ENCODE results near the gene C1QTNF3. TPM values are rescaled to one million over a fixed set of nuclear protein-coding genes. Genes with fewer than 3 reads are reported as not detected.
"Not testable (repeated sequence)": the region's sequence is repeated elsewhere in the genome, so short reads cannot be mapped to it uniquely, and the experiment has no call there.

Gene C1QTNF3
- total RNA-seq, result 2.5 and 3.9 TPM in 2 replicates

- intact Hi-C loops (cut with micrococcal nuclease), result no loop called here
Measured at GRCh38 chr5:34043099-34043876, at the start of gene C1QTNF3. Gene C1QTNF3 (minus strand): TSS chr5:34043213. CDS start chr5:34043125, 88 bp downstream.

DNA sequence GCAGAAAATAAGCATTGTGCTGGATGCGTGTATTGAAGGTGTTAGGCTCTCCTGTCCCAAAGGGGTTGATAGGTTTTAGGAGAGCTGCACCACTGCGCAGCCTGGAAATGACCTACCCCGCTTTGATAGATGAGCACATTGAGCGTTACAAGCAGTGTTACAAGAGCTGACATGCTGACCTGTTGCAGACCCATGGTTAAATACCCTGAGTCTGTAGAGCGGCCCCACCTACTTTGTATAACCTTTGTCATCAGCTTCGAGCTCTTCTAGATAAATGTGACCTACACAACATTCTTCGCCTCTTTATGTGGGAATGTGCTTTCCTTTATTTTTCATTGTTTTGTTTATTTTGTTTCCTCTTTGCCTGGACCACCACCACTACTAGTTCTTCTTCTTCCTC is 48.0 kb upstream of the C1QTNF3 start:
- intact Hi-C loops (cut with micrococcal nuclease), result not testable (repeated sequence)

DNA sequence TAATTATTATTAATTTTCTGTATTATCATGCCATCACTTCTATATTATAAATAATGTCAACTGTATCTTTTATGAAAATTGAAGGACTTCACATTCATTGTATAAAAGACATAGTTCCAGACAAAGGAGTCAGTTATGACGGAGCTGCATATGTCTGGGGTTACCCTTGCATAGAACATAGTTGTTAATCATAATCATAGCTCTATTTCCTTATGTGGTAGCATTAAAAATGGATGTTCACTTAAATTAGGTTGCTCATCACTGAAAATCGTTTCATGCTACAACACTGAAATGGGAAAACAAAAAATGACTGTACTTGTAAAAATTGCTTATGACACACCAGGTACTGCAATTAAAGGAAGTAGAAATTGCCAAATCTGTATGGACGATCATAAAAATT is 46.8 kb upstream of the C1QTNF3 start:
- intact Hi-C loops (cut with micrococcal nuclease), result not testable (repeated sequence)

GRCh38 chr5:34087728-34088127 is 44.7 kb upstream of the C1QTNF3 start:
- intact Hi-C loops (cut with micrococcal nuclease), result not testable (repeated sequence)

- intact Hi-C loops (cut with micrococcal nuclease), result not testable (repeated sequence)
Measured at GRCh38 chr5:34083898-34084297, 40.9 kb upstream of the C1QTNF3 start.

DNA sequence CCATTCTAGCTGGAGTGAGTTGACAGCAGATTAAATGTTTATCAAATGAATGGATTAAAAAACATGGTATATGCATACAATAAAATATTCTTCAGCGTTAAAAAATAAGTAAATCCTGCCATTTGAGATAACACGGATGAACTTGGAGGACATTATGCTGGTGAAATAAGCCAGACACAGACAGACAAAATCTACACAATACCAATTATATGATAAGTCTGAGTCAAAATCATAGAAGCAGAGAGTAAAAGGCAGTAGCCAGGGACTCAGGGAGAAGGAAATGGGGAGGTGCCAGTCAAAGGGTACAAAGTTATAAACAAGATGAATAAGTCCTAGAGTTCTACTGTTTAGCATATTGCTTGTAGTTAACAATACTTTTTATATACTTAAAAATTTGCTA is 36.5 kb upstream of the C1QTNF3 start:
- intact Hi-C loops (cut with micrococcal nuclease), result not testable (repeated sequence)

DNA sequence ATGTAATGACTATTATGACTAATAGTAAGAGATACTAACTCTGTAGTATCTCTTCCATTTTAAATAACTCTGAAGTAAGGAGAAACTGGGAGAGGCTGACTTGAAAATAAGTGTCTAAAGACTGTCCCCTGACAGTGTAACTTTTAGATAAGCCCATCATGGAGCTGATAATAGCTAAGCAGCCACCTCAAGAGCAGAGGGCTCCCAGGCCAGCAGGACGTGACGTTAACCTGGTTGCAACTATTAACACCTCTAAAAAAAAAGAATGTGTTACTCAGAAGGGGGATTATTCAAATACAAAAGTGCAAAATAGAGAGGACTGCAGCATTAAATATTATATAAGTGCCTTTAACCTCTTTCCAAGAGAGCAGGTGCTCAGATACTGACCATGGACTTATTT is 34.6 kb upstream of the C1QTNF3 start:
- intact Hi-C loops (cut with micrococcal nuclease), result not testable (repeated sequence)

DNA sequence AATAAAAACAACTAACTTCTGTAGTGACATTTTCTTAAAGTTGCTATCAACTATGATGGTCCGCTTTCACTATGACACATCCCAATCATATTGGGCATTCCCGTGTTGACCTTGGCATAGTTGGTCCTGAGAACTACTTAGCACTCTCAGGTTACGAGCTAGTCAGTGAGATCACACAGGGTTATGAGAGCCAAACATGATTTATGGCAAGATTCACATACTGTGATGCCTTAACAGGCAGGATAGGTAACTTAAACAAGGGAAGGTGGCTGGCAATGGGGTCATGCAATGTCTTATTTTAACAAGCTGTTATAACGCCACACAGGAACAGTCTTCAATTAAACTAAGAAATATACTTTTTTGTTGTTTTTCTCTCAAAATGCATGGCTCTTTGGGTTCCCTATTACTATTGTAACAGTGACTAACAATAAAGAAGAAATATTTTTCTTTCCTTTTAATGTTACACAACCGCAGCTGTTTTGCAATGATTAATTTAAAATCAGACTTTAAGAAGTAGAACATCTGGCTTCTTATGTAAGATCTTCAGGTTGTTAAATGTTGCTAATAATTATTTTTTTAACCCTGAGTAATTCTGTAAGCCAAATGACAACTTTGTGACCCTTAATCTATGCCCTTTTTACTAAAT is 33.8 kb upstream of the C1QTNF3 start:
- intact Hi-C loops (cut with micrococcal nuclease), result not testable (repeated sequence)

GRCh38 chr5:34074472-34074871 is 31.5 kb upstream of the C1QTNF3 start:
- intact Hi-C loops (cut with micrococcal nuclease), result not testable (repeated sequence)

DNA sequence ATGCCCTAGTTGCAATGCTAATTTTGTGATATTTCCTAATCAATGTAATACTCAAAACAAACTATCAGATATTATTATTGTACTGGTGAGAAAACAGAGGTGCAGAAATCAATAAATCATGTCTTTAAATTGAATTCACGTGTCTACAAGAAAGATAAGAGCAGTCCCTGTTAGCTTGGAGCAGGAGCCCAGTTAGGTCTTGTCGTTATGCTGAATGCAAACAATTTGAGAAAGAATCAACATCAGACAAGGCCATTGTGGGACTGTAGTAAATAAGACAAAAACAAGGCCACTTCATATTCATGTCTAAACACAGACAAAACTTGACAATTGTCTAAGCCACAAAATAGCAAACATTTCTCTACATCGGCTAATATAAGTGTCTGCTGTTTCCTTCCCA is 31.1 kb upstream of the C1QTNF3 start:
- intact Hi-C loops (cut with micrococcal nuclease), result not testable (repeated sequence)

GRCh38 chr5:34070626-34071025 is 27.6 kb upstream of the C1QTNF3 start:
- intact Hi-C loops (cut with micrococcal nuclease), result not testable (repeated sequence)

DNA sequence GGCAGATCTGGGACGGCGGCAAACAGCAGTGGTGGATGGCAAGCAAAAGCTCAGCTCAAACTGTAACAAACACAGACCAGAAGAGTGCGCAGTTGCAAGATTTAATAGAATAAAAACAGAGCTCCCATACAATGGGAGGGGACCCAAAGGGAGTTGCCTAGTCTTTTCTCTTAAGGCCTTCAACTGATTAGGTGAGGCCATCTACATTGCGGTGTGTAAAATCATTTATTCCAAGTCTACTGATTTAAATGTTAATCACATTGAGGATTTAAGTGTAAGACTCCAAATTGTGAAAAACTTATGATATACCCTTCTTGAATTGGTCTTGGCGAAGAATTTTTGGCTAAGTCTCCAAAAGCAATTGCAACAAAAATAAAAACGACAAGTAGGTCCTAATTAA is 21.6 kb upstream of the C1QTNF3 start:
- intact Hi-C loops (cut with micrococcal nuclease), result no loop called here

DNA sequence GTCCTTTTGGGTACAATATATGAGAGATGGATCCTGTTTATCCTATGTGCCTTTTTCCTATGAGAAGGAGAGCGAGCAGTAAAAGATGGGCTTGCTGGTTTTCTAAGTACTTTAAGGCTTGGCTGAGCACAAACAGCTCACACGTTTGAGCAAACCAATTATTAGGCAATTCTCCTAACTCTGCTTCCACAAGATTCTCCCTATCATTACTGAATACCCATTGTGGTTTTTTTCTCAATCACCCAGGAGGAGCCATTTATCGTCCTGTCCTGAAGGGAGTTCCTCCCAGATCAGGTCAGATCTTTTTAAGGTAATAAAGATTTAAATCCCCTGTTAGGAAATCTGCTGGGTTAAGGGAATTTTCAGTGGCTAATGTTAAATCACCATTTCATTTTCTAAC is 19.4 kb upstream of the C1QTNF3 start:
- intact Hi-C loops (cut with micrococcal nuclease), result no loop called here

- intact Hi-C loops (cut with micrococcal nuclease), result no loop called here
Measured at GRCh38 chr5:34061993-34062392, 19.0 kb upstream of the C1QTNF3 start.

GRCh38 chr5:34059977-34060376 is 17.0 kb upstream of the C1QTNF3 start:
- intact Hi-C loops (cut with micrococcal nuclease), result no loop called here

- intact Hi-C loops (cut with micrococcal nuclease), result no loop called here
Measured at GRCh38 chr5:34058532-34058931, 15.5 kb upstream of the C1QTNF3 start.

- intact Hi-C loops (cut with micrococcal nuclease), result no loop called here
Measured at GRCh38 chr5:34057569-34057968, 14.6 kb upstream of the C1QTNF3 start.

DNA sequence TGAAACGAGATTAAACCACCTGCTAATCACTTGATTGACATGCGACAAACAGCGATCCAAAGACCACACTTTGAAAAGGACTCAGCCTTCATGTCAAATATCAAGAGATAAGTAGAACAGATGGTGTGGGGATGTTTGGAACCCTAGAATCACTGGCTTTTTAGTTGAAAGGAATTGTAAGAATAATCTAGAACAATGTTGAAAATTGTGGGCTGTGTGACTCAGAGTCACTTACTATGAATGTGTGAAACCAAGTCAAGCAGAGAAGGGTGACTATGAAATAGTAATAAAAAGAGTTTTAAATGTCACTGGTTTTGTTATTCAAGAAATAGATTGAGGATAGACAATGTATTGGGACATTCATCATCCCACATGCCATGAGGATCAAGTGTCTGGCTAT is 14.1 kb upstream of the C1QTNF3 start:
- intact Hi-C loops (cut with micrococcal nuclease), result no loop called here

- intact Hi-C loops (cut with micrococcal nuclease), result no loop called here
Measured at GRCh38 chr5:34055667-34056066, 12.7 kb upstream of the C1QTNF3 start.

GRCh38 chr5:34054400-34054729 is 11.4 kb upstream of the C1QTNF3 start:
- intact Hi-C loops (cut with micrococcal nuclease), result no loop called here

DNA sequence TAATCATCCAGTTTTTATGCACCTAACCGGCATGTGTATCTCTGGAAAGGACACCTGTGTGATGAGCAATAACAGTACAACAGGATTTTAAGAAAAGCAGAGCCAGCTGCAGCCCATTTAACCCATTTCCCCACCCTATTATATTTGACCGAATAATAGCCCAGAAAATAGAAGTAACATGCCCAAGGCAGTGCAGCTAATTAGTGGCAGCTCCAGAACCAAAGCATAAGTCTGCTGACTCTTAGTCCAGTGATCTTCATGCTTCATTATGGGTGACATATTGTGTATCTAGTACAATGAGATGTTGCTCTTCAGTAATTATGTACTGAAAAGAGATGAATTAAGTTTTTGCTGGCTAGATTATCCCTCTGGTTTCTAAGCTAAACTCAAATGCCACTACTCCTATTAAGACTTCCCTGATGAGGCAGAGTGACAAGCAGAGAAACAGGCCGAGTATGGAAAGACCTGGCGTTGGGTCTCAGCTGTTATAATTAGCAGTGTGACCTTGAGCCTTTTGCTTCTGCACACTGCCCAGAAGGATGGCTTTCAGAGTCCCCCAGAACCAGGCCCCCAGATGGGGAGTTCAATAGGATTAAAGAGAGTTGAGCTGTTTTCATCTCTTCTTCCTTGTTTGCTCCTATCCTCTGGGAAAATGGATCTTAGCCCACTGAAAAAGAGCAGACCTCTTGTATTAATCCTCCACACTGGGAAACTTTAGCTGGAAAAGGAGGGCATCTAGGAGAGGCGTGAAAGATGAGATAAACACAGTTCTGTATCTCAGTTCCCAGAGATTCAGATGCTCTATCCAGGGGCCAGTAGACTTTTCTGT is 10.8 kb upstream of the C1QTNF3 start:
- intact Hi-C loops (cut with micrococcal nuclease), result no loop called here

DNA sequence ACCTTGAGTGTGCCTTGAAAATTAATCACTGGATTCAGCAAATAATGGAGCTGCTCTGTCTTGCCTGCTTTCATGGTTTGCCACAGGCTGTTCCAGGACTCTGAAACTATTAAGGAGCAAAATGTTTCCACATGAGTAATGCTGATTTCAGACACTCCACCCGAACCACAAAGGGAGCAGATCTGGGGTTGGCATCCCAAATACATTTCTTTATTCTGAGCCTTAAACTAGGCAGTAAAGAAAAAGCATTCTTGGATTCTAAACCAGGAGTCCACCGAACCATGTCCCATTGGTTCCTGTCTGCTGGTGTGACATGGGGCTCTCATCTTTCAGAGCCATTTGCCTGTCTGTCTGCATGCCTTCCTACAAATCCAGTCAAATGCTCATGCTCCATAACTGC is 10.1 kb upstream of the C1QTNF3 start:
- intact Hi-C loops (cut with micrococcal nuclease), result no loop called here
